GM12873 (cell line): ENCODE data around the gene USF1.

ENCODE experiments used
- CTCF ChIP-seq: IDR thresholded peaks from 2 replicates; pipeline ENCODE4 v1.5.1; 2012; ENCODE audit warnings: low read depth, mild to moderate bottlenecking, moderate library complexity, low read length, control low read depth; ENCODE audit not compliant: insufficient read depth; ENCODE audit errors: missing control alignments

Gene USF1

GRCh38 chr1:161068306-161069234 is 22.8 kb upstream of the USF1 start:
- TF ChIP-seq CTCF, result no peak

- no peak for TF ChIP-seq CTCF
Observed at GRCh38 chr1:161066694-161067093, 20.9 kb upstream of the USF1 start.

- no peak for TF ChIP-seq CTCF
Observed at GRCh38 chr1:161061419-161061818, 15.6 kb upstream of the USF1 start.

- TF ChIP-seq CTCF, result no peak
Observed at GRCh38 chr1:161059293-161059692, 13.5 kb upstream of the USF1 start.

GRCh38 chr1:161054805-161055204 is 9.0 kb upstream of the USF1 start:
- peak; percentile 12 for TF ChIP-seq CTCF

GRCh38 chr1:161054232-161054631 is 8.5 kb upstream of the USF1 start:
- no peak for TF ChIP-seq CTCF

GRCh38 chr1:161052899-161053298 is 7.1 kb upstream of the USF1 start:
- TF ChIP-seq CTCF, result no peak
